HCT116 (cell line): ENCODE data around the gene C12orf57. TPM values are rescaled to one million over a fixed set of nuclear protein-coding genes. Genes with fewer than 3 reads are reported as not detected.

Experiments used
- ATAC-seq: fragments of 200-7000 bp; cut with Tn5 transposase; 2 replicates; pipeline ENCODE4 v1.9.1; 2020; ENCODE audit warnings: mild to moderate bottlenecking, moderate library complexity
- BruUV-seq: library from RNA; stranded (reverse); fragments of 400-500 nt; replicated peaks from 2 replicates; lab custom pipeline; 2021; lab: Mats Ljungman, UMichigan
- CTCF ChIA-PET: fragments of 300-600 bp; sonication (Branson Sonifier 250); formaldehyde crosslinking; loops from one replicate; lab custom pipeline; 2021; ENCODE audit warnings: antibody characterized with exemption; lab: Charles Lee
- POLR2A ChIA-PET: fragments of 300-600, 350-600 bp; sonication (Branson Sonifier 250); formaldehyde crosslinking; loops from one replicate; lab custom pipeline; 2021; ENCODE audit warnings: antibody characterized with exemption; lab: Charles Lee
- RAD21 ChIA-PET, 2 experiments: fragments of 300-600 bp; sonication (Branson Sonifier 250); formaldehyde crosslinking; loops; one replicate each; lab custom pipeline; 2023; ENCODE audit warnings: low total read pairs in 2 of 2; ENCODE audit not compliant: uncharacterized antibody in 2 of 2, unreplicated experiment in 2 of 2, low non-redundant PET in 1 of 2; lab: Charles Lee
- DNase-seq: peaks from one replicate; pipeline ENCODE4 v3.0.0-alpha.2; 2010; ENCODE audit warnings: low read depth, low spot score
- H2AFZ ChIP-seq: fragments of 200-600 bp; shearing (Covaris generic), sonication (generic); 2 replicates; pipeline ENCODE4 v1.6.1; 2017; ENCODE audit warnings: low read depth, mixed run types, mixed read lengths, antibody characterized with exemption, low read length; ENCODE audit not compliant: poor library complexity, severe bottlenecking
- H3K27ac ChIP-seq: 2 replicates; pipeline ENCODE4 v1.5.1; 2012; ENCODE audit warnings: low read depth, low read length
- H3K27me3 ChIP-seq: fragments of 200-600 bp; sonication (generic); 2 replicates; pipeline ENCODE4 v1.6.1; 2016; ENCODE audit warnings: mixed run types, low read length, mixed read lengths; ENCODE audit not compliant: insufficient read depth
- H3K36me3 ChIP-seq, 2 experiments: fragments of 200-500 bp in 1 of 2; fragments of 200-600 bp in 1 of 2; sonication (Bioruptor generic) in 1 of 2; sonication (generic) in 1 of 2; 2 replicates each; pipeline versions ENCODE4 v1.5.1 to v1.6.1; 2014 to 2016; ENCODE audit warnings: low read length in 2 of 2, inconsistent platforms in 1 of 2, mixed read lengths in 1 of 2, mixed run types in 1 of 2; ENCODE audit not compliant: insufficient read depth in 2 of 2, control insufficient read depth in 1 of 2
- H3K4me1 ChIP-seq, 2 experiments: fragments of 200-600 bp in 1 of 2; sonication (generic) in 1 of 2; 2 replicates each; pipeline versions ENCODE4 v1.5.1 to v1.6.1; 2012 to 2017; ENCODE audit warnings: low read length in 2 of 2, inconsistent platforms in 1 of 2, mild to moderate bottlenecking in 1 of 2, mixed read lengths in 1 of 2, mixed run types in 1 of 2, moderate library complexity in 1 of 2; ENCODE audit not compliant: insufficient read depth in 2 of 2, control insufficient read depth in 1 of 2
- H3K4me2 ChIP-seq: fragments of 200-600 bp; sonication (generic); 2 replicates; pipeline ENCODE4 v1.6.1; 2017; ENCODE audit warnings: mixed run types, low read length, mixed read lengths
- H3K4me3 ChIP-seq, 2 experiments: fragments of 200-600 bp in 1 of 2; sonication (generic) in 1 of 2; replicated peaks in 1 of 2; 2 replicates each; pipeline ENCODE4 v1.5.1; 2011 to 2016; ENCODE audit warnings: low read length in 2 of 2, control low read depth in 1 of 2, low read depth in 1 of 2, mild to moderate bottlenecking in 1 of 2, mixed read lengths in 1 of 2, mixed run types in 1 of 2
- H3K79me2 ChIP-seq: fragments of 200-600 bp; sonication (generic); 2 replicates; pipeline ENCODE4 v1.6.1; 2017; ENCODE audit warnings: mild to moderate bottlenecking, mixed run types, low read length, moderate library complexity, mixed read lengths; ENCODE audit not compliant: insufficient read depth
- H3K9ac ChIP-seq: fragments of 200-600 bp; sonication (generic); 2 replicates; pipeline ENCODE4 v1.6.1; 2016; ENCODE audit warnings: low read length, mixed read lengths
- H3K9me2 ChIP-seq: fragments of 200-600 bp; sonication (generic), shearing (Covaris generic); 2 replicates; pipeline ENCODE4 v1.6.1; 2017; ENCODE audit warnings: mixed run types, mild to moderate bottlenecking, moderate library complexity; ENCODE audit not compliant: insufficient read depth
- H3K9me3 ChIP-seq, 2 experiments: fragments of 200-500 bp in 1 of 2; fragments of 200-600 bp in 1 of 2; sonication (Bioruptor generic) in 1 of 2; sonication (generic) in 1 of 2; 2 replicates each; pipeline ENCODE4 v1.6.1; 2014 to 2017; ENCODE audit warnings: low read length in 2 of 2, mixed read lengths in 2 of 2, inconsistent platforms in 1 of 2, low read depth in 1 of 2, mild to moderate bottlenecking in 1 of 2, mixed run types in 1 of 2, moderate library complexity in 1 of 2; ENCODE audit not compliant: control insufficient read depth in 1 of 2, insufficient read depth in 1 of 2
- H4K20me1 ChIP-seq: fragments of 200-600 bp; sonication (generic), shearing (Covaris generic); 2 replicates; pipeline ENCODE4 v1.6.1; 2017; ENCODE audit warnings: mixed run types, mild to moderate bottlenecking, moderate library complexity; ENCODE audit not compliant: insufficient read depth
- CBX3 ChIP-seq: IDR thresholded peaks from 2 replicates; pipeline ENCODE4 v1.6.1; 2012; ENCODE audit warnings: low read depth
- JUND ChIP-seq: IDR thresholded peaks from 2 replicates; pipeline ENCODE4 v1.6.1; 2012
- POLR2A ChIP-seq: IDR thresholded peaks from 2 replicates; pipeline ENCODE4 v1.7.0; 2011; ENCODE audit warnings: borderline replicate concordance; ENCODE audit not compliant: insufficient read depth, insufficient read length; ENCODE audit errors: extremely low read depth
- POLR2AphosphoS5 ChIP-seq: IDR thresholded peaks from 2 replicates; pipeline ENCODE4 v1.6.1; 2011; ENCODE audit warnings: mild to moderate bottlenecking, low read depth, low read length, moderate library complexity
- RAD21 ChIP-seq: IDR thresholded peaks from 2 replicates; pipeline ENCODE4 v1.6.1; 2012; ENCODE audit warnings: low read depth, mild to moderate bottlenecking
- TCF7L2 ChIP-seq: IDR thresholded peaks from 2 replicates; pipeline ENCODE4 v1.7.0; 2011; ENCODE audit warnings: borderline replicate concordance, inconsistent platforms; ENCODE audit not compliant: insufficient read depth, insufficient read length; ENCODE audit errors: extremely low read depth
- intact Hi-C: fragments of 100-400 bp; cut with micrococcal nuclease; formaldehyde crosslinking; loops from 2 replicates; pipeline ENCODE4 v1.10.0; 2022
- total RNA-seq: library from RNA; stranded (reverse); gene quantifications from one replicate; pipeline ENCODE4 v1.2.1, GENCODE V29; 2021; ENCODE audit not compliant: unreplicated experiment
- TF ChIP-seq, protein P1 (sequence below): IDR thresholded peaks from 2 replicates; pipeline ENCODE4 v1.6.1; 2012

C12orf57 gene
- total RNA-seq, 1 experiment from 2014 or later = 202 TPM

- TF ChIP-seq RAD21 = no peak
- TF ChIP-seq POLR2A = peak; percentile 75
- peak; percentile 28 for TF ChIP-seq TCF7L2
- TF ChIP-seq, protein P1, sequence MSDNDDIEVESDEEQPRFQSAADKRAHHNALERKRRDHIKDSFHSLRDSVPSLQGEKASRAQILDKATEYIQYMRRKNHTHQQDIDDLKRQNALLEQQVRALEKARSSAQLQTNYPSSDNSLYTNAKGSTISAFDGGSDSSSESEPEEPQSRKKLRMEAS = no peak
- no peak for TF ChIP-seq CBX3
- TF ChIP-seq JUND = no peak
Observed at GRCh38 chr12:6937481-6938352, 6.1 kb upstream of the C12orf57 start (continued).

GRCh38 chr12:6938353-6939190 is 5.2 kb upstream of the C12orf57 start:
- peak; percentile 29; the same call in 1 of the 2 replicates for TF ChIP-seq POLR2AphosphoS5
- TF ChIP-seq TCF7L2 = no peak
- no peak for TF ChIP-seq POLR2A
- H3K9ac ChIP-seq = peak overlapping the region; percentile 93

More at GRCh38 chr12:6938353-6939190, 5.2 kb upstream of the C12orf57 start:
- ChIA-PET CTCF (interaction anchor here (1.0 to 2.3 kb wide), 7 partner anchors 7 to 86 kb away, joined by 3 to 23 read pairs (median 6); partner anchors contain the start of genes SPSB2 and USP5), RAD21 (interaction anchor here (0.6 to 0.9 kb wide), 2 partner anchors 11 to 13 kb away, joined by 3 to 5 read pairs; no protein-coding TSS in a partner anchor), POLR2A (interaction anchor here (0.8 to 1.3 kb wide), 12 partner anchors 8 to 80 kb away, joined by 3 to 15 read pairs (median 4); partner anchors contain the start of genes ATN1, LPCAT3 and SPSB2)
- no peaks in the 10 kb centered on the region for H3K27me3 ChIP-seq
- intact Hi-C loops = loop anchor here (2.0 kb wide), 1 partner anchor 14 kb away; no protein-coding TSS in a partner anchor
- peak overlapping the region; percentile 61 to 68 for H3K4me3 ChIP-seq
- BruUV-seq = TSS peak; percentile 27
- DNase-seq = no peak
- H3K4me2 ChIP-seq = peak overlapping the region; percentile 91
- peak overlapping the region; percentile 93 for H3K27ac ChIP-seq
- H3K9me3 ChIP-seq = no peaks in the 10 kb centered on the region
- H3K36me3 ChIP-seq = peaks cover 13 to 32% of the 10 kb centered on the region in 2 experiments; a peak in 3 of 4 replicates
- no peaks in the 10 kb centered on the region for H3K9me2 ChIP-seq
- ATAC-seq = no peak
- peaks cover 13% of the 10 kb centered on the region; the same call in 1 of the 2 replicates for H3K79me2 ChIP-seq
- H2AFZ ChIP-seq = no peak overlapping the region
- no peaks in the 10 kb centered on the region for H4K20me1 ChIP-seq
- H3K4me1 ChIP-seq = peaks cover 12 to 45% of the 10 kb centered on the region in 2 experiments; a peak in 3 of 4 replicates
